ENCODE data around the gene PMM2.

The PMM2 gene

DNA sequence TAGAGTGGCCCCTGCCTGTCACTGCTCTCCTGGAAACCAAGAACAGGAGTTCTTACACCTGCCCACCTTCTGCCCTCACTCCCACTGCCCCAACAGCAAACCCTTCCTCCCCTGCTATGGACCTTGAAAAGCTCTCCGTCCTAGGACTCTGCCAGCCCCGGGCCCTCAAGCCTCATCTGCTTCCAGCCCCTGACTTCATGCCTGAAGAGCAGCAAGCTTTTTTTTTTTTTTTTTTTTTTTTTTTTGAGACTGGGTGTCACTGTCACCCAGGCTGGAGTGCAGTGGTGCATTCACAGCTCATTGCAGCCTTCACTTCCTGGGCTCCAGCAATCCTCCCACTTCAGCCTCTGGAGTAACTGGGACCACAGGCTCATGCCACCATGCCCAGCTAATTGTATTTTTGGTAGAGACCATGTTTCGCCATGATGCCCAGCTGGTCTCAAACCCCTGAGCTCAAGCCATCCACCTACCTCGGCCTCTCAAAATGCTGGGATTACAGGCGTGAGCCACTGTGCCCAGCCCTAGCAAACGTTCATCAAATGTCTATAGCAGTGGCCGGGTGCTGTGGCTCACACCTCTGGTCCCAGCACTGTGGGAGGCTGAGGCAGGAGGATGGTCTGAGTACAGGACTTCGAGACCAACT, 54.2 kb downstream of the PMM2 start:
- no peak for DNase-seq (ENCODE audit: low spot score)

DNA sequence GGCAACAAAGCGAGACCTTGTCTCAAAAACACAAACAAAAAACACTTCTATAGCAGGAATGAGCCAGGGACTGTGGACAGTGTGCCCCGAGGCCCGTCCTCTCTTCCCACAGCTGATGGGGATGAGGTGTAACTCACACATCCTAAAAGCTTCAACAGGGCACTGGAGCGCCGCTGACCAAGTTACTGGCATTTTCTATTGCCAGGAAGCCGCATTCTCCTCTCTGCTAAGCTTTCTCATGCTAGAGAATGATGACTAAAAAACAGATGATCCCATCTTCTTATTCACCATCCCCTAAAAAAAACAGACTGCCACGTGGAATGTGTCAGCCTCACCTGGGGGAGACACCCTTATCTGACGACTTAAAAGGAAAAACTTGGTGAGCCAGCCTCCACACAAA, 54.9 kb downstream of the PMM2 start:
- DNase-seq (ENCODE audit: low spot score): no peak

DNA sequence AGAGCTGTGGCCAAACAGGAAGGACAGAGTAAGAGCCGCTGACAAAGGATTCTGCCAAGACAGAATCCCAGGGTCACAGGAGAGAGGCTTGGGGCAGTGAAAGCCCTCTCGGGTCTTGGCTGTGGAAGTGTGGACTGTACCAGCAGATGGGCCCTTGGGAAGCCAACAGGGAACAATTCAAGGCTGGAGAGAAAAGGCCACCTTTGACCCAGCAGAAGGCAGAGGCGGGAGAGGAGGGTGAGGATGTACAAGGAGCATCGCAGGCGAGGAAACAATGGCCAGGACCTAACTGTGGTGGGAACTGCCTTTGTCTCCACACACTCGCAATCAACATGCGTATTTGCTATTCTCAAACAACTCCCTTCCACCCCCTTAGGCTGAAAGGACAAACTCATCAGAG, 55.5 kb downstream of the PMM2 start:
- DNase-seq (ENCODE audit: low spot score): no peak

DNA sequence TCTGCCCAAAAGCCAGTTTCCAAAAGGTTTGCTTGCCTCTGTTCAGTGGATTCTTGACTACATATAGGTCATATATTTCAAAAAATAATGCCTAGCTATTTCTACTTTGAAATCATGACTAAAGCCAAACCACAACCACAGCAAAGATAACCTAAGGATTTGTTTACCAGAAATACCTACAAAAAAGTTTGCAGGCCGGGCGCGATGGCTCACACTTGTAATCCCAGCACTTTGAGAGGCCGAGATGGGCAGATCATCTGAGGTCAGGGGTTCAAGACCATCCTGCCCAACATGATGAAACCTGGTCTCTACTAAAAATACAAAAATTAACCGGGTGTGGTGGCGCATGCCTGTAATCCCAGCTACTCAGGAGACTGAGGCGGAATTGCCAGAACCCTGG, 56.0 kb downstream of the PMM2 start:
- no peak for DNase-seq (ENCODE audit: low spot score)

DNA sequence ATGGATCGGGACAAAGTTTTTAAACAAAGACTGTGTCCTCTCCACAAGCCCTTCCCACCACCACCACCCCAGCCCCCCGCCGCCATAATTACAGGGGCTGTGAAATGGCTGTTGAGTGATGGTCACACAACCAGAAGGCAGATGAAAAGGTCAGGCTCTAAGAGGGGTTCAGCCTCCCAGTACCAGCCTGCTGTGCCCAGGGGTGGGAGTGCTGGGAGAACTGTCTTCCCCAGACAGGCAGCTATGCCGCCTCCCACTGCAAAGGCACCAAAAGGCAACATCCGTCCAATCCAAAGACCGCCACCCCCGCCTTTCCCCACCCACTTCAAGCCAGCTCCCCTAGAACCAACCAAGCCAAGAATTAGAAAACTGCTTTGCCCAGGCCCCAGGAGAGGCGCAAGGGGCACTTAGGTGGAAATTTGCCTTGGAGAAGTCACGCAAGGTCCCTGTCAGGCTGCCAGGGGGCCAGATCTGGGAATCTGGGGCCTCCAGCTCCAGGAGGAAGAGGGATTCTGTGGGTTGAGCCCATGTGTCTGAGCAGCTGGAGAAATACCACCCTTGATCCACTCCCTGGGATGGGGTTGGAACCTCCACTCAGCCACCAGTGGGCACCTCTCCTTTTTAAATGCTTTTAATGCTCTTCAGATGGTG, 56.8 kb downstream of the PMM2 start:
- DNase-seq (ENCODE audit: low spot score): no peak

DNA sequence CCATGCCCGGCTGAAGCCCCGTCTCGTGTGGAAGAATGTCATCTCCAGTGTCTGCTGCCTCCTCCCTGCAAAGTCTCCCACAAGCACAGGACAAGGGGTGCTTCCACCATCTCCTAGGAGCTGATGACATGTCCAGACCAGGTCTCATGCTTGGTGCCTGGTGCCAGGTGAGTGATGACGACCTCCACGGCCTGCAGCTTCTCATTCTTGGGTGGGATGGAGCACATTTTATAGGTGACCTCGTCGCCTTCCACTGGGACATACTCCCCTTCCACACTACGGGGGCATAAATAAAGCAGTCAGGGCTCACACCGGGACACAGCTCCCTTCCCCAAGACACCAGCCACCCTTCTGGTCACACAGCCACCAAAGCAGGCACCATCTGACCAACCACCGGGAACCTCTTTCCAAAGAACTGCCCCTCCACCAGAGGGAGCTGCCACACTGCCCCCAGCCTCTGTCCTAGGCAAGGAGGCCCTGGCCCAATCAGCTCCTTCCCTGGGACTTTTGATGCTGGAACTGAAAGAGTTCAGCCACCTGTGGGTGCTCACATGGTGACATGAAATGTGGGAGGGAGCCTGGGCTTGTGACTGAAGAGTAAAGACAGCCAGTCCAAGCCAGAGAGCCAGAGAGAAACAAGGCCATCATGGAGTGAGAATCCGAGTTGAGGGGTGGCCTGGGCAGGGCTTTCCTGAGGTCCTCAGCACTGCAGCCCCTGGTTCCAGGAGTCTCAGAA, 57.6 kb downstream of the PMM2 start:
- no peak for DNase-seq (ENCODE audit: low spot score)

DNA sequence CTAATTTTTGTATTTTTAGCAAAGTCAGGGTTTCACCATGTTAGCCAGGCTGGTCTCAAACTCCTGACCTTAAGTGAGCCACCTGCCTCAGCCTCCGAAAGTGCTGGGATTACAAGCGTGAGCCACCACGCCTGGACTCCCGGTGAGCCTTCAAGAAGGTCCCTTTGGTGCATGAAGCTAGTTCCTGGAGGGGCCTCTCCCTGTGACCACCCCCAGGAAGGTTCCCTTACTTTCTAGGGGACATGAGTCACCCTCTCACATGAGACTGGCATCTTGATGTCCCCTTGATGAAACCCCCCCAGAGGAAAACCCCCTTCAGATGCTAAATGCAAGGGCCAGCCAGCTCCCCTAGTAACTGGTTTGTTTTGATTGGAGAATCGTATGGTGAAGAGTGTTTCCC, 58.3 kb downstream of the PMM2 start:
- DNase-seq (ENCODE audit: low spot score): no peak

DNA sequence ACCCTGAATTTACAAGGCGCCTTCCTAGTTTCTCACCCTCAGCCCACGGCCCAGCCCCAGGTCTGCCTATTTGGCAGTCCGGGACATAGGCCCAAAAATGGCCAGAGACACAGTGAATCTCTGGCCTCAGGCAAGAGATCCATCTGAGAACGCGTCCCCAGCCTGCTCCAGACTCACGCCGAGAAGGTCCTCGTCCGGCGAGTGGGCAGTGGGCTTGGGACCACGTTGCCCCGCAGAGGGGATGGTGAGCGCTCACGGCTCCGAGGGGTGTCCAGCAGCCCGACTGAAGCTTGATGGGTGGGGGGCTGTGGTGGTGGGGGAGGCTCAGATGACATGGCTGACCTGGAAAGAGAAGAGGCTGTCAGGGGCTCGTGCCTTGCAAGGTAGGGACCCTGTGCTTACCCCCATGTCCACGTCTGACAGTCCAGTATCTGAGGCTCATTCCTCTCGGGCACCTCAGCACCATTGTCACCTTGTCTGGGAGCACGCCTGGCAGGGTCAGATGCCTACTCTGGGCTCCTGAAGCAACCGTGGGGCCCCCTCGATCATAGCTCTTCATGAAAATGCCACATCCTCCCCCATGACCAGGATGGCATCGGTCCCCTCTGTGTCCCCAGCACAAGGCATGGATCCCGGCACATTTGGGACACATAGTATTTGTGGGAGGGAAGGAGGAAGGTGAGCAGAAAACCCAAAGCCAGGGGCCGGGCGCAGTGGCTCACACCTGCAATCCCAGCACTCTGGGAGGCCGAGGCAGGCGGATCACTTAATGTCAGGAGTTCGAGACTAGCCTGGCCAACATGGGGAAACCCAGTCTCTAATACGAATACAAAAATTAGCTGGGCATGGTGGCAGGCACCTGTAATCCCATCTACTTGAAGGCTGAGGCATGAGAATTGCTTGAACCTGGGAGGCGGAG, 61.6 kb downstream of the PMM2 start:
- no peak for DNase-seq (ENCODE audit: low spot score)

DNA sequence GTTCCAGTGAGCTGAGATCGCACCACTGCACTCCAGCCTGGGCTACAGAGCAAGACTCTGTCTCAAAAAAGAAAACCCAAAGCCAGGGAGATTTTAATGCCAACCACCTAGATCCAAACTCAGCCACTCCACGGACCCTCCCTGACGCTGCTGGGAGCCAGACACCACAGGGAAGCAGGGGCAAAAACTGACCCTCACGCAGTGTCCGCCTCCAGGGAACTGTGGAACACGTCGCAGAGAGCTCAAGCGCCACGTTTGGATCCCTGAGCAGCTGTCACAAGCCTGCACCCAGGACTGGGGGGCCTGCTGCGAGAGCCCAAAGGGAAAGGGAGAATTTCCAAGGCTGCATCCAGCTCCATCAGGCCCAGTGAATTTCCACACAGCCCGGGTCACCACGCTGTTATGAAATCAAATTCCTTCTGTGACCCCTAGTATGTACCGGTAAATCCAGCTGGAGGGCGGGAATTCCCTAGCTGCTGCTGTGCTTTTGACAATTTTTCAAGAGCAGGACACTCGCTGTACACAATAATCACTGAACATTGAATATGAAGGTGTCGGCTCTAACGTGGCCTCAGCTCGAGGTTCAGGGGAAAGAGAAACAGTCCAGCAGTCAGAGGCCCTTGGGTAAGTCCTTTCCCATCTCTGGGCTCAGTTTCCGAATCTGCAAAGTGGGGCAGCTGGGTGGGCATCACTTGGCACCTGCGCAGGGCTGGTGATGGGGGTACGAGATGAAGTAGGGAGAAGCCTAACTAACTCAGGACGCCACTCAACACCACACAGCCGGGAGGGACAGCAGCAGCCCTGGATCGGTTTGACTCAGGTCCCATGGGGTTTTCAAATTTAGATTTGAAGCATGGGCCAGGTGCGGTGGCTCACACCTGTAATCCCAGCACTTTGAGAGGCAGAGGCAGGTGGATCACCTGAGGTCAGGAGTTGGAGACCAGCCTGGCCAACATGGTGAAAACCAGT, 62.6 kb downstream of the PMM2 start:
- DNase-seq (ENCODE audit: low spot score): no peak

DNA sequence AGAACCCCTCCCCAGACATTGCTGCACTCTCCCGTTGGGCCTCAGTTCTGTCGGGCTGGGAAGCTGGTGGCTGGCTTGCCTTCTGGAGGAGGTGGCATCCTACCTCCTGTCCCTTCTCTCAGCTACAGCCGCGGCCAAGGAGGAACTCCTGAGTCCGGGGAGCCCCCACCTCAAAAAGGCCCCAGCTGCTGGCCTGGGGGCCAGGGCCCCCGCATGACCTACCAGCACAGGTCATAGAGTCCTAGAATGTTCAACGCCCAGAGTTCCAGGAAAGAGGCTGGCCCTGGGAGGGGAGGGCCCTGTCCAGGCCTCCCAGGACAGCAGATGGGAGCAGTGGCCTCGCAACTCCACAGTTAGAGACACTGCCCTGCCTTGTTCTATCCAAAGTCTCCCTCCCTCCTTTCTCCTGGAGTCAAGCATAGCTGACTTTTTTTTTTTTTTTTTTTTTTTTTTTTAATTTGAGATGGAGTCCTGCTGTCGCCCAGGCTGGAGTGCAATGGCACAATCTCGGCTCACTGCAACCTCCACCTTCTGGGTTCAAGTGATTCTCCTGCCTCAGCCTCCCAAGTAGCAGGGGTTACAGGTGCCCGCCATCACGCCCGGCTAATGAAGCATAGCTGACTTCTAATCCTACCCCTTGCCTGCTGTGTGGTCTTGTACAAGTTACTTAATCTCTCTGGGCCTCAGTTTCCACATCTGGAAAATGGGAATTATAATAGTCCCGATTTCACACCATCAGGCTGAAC, 64.1 kb downstream of the PMM2 start:
- DNase-seq (ENCODE audit: low spot score): no peak

DNA sequence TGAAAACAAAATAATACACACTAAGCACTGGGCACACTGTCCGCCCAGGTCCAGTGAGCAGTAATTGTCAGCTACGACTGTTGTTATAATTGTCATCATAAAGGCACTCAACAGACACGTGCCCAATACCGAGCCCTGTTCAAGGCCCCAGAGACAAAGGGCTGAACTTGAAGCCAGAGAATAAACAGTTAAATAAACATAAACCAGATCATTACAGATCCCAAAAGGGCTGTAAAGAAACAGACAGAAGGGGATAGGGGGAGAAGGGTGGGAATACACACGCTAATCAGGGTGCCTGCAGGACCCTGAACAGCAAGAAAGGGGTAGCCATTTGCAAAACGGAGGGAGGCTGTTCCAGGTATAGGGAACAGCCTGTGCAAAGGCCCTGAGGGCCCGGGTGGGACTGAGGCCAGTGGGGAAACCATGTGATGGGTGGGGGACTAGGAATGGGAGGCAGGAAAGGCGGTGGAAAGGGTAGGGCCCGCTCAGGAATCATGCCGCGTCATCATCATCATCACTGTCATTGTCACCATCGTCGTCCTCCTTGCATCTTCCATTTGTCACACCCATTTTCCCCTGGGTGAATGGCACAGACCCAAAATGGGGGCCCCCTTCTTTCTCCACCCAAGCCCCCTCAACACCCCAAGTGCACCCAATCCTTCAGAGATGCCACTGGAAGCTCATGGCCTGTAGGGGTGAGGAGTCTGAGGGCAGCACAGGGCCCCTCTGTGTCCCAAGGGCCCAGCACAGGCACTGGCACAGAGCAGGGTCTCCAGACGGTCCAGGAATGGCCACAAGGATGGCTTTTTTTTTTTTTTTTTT, 64.9 kb downstream of the PMM2 start:
- DNase-seq (ENCODE audit: low spot score): no peak

DNA sequence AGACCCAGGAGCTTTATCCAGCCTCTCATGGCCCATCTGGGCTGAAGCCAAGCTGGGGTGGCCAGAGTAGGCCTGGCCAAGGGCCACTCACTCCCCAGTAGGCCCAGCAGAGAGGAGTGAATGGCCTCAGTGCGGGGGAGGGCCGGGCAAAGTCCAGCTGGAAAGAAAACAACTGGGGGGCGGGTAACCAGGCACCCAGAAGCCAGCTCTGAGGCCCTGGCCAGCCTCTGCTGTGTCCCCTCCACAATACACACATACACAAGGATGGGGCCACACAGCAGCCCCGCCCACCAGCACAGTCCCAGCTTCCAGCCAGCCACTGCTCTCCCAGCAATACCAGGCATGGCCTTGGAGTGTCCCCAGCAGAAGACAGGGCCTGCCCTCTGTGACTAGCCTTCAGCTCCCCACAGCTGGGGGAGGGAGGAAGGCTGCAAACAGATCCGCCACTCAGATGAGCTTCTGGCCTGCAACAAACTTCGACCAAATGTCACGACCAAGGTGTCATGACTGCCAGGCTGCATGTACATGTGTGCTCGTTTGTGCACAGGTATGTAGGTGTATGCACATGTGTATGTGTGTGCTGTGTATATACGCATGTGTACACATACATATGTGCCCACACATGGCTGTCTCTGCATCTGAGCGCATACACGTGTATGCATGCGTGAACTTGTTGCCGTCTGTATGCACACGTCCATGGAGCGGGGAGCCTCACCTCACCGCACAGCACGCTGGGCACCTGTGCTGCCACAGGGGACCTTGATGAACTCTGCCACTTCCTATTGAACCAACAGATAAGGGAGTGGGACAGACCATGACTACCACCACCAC, 66.2 kb downstream of the PMM2 start:
- DNase-seq (ENCODE audit: low spot score): no peak

DNA sequence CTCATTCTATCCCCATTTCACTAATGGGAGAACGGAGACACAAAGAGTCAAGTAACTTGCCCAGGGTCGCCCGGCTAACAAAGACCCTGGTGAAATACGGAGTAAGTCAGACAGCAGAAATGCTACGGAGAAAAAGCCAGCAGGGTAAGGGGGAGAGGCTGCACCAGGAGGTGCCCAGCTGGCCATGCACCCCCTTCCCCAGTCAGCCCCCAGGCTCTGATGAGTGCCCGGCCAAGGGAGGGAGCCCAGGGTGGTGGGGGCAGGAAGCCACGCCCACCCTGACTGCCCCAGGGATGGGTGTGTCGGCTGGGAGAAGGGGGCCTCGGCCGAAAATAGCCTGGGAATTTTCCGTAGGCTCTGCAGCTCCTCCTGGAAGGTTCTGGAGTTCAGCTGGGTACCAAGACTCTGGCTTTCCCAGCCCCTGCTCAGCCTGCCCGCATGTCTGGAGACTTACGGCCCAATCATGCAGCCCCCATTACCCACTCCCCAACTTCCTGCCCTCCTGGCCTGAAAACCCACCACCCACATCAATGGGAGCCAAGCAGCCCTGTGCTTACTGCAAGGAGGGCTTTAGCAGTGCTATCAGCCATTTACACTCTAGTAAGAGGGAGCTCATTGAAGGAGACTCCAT, 67.0 kb downstream of the PMM2 start:
- no peak for DNase-seq (ENCODE audit: low spot score)

DNA sequence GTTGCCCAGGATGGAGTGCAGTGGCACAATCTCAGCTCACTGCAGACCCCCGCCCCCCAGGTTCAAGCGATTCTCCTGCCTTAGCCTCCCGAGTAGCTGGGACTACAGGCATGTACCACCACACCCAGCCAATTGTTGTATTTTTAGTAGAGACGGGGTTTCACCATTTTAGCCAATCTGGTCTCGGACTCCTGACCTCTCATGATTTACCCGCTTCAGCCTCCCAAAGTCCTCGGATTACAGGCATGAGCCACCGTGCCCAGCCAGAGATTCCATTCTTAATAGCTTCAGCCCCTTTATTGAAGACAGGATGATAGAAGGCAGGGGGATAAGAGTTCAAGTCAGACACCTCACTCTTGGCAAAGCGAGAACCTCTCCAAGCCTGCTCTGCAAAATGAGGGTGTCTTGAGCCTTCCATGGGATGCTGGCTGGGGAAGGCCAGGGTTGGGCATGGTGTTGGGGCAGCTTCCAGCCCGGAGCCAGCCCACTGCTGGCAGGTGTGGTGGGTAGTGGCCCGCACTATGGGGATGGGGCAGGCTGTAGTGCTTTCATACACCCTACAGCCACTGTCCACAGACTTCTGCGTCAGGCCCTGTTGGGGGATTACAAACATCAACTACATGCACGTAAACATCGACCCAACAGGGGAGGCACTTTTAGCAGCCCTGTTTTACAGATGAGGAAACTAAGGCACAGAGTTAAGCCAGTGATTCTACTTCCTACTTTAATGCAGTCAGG, 67.7 kb downstream of the PMM2 start:
- no peak for DNase-seq (ENCODE audit: low spot score)

DNA sequence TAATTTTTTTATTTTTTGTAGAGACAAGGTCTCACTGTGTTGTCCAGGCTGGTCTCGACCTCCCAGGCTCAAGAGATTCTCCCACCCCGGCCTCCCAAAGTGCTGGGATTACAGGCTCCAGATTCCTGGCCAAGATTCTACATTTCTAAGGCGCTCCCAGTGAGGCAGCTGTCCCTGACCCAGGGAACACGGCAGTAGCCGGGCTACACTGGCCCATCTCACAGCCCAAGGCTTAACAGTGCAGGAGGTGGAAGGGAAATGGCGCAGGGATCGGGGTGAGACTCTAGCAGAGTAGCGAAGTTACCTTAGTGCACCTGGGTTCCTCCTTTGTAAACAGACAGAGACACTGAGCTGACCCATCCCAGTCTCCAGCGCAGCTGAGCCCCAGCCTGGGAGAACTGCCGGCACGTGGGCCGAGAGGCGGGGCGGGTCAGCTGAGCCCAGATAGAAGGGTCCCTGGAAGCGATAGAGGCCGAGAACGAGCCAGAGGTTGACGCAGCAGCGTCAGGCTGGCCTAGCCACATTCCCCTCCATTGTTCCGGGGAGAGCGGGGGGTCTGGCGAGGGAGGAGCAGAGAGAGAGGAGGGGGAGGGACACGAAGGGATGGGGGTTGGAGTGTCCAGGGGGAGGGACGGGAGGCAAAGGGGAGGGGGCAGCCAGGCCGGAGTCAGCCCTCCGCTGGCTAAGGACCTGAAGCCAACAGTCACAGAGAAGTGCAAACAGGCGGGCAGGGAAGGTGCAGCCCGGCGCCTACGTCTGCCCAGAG, 68.7 kb downstream of the PMM2 start:
- no peak for DNase-seq (ENCODE audit: low spot score)

DNA sequence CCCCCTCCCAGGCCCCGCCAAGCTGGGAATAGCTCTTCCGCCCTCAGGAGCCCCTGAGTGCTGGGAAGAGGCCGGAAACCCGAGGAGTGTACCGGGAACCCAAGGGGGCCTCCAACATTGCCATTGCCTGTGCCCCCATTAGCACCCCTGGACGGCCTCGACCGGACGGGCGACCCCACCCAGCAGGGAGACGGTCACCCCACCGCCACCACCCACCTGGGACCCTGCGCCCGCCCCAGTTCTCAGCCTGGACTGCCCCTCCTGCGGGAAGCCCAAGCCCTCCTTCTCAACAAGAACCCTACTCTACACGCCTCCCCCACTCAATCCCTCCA, 69.2 kb downstream of the PMM2 start:
- no peak for DNase-seq (ENCODE audit: low spot score)
